AG04450 (cell line): ENCODE measurements around the gene NFAM1. TPM values are rescaled to one million over a fixed set of nuclear protein-coding genes. Genes with fewer than 3 reads are reported as not detected.

Experiments used
- CTCF ChIA-PET: fragments of 300-600, 350-600 bp; formaldehyde crosslinking; extraction: SDS; loops from one replicate; lab custom pipeline; 2022; ENCODE audit warnings: antibody characterized with exemption, inconsistent platforms; lab: Charles Lee
- POLR2A ChIA-PET: fragments of 350-600 bp; formaldehyde crosslinking; extraction: SDS; loops from one replicate; lab custom pipeline; 2021; ENCODE audit warnings: antibody characterized with exemption, inconsistent platforms; lab: Yijun Ruan, JAX
- DNase-seq: peaks from one replicate; pipeline ENCODE4 v3.0.0-alpha.2; 2011; ENCODE audit warnings: low read depth, low spot score
- H3K27ac ChIP-seq: one replicate; pipeline ENCODE4 v1.5.1; 2012; ENCODE audit warnings: low read depth, low read length, control low read depth
- H3K27me3 ChIP-seq: one replicate; pipeline ENCODE4 v1.6.0; 2012; ENCODE audit warnings: low read length; ENCODE audit not compliant: control insufficient read depth, insufficient read depth
- H3K4me3 ChIP-seq: 2 replicates; pipeline ENCODE4 v1.5.1; 2011; ENCODE audit warnings: mild to moderate bottlenecking, low read depth, low read length, control low read depth
- H3K9me3 ChIP-seq: 2 replicates; pipeline ENCODE4 v1.5.1; 2012; ENCODE audit warnings: low read length; ENCODE audit not compliant: control insufficient read depth, insufficient read depth
- polyA plus RNA-seq: library from polyadenylated mRNA; depleted of rRNA; stranded (reverse); fragments of >200 nt; gene quantifications from 2 replicates; pipeline ENCODE4 v1.2.3, GENCODE V29; 2011
- TF ChIP-seq, protein P1 (sequence below): IDR thresholded peaks from 2 replicates; pipeline ENCODE4 v1.5.1; 2011; ENCODE audit warnings: low read depth, low read length, control low read depth, inconsistent platforms

Gene NFAM1
- polyA plus RNA-seq, 1 experiment: not detected

- Histone ChIP-seq H3K27me3 (peaks cover 8% of the 10 kb centered on the region), H3K9me3 (peaks cover 4% of the 10 kb centered on the region; the same call in 1 of the 2 replicates), H3K27ac (no peak overlapping the region), H3K4me3 (no peak overlapping the region)
- TF ChIP-seq, protein P1, sequence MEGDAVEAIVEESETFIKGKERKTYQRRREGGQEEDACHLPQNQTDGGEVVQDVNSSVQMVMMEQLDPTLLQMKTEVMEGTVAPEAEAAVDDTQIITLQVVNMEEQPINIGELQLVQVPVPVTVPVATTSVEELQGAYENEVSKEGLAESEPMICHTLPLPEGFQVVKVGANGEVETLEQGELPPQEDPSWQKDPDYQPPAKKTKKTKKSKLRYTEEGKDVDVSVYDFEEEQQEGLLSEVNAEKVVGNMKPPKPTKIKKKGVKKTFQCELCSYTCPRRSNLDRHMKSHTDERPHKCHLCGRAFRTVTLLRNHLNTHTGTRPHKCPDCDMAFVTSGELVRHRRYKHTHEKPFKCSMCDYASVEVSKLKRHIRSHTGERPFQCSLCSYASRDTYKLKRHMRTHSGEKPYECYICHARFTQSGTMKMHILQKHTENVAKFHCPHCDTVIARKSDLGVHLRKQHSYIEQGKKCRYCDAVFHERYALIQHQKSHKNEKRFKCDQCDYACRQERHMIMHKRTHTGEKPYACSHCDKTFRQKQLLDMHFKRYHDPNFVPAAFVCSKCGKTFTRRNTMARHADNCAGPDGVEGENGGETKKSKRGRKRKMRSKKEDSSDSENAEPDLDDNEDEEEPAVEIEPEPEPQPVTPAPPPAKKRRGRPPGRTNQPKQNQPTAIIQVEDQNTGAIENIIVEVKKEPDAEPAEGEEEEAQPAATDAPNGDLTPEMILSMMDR: no peak
- ChIA-PET POLR2A (interaction anchor here (0.6 kb wide), 1 partner anchor 272 kb away, joined by 3 read pairs; no protein-coding TSS in a partner anchor), CTCF (no interaction called here)
- DNase-seq: no peak
These were observed 13.9 kb upstream of the NFAM1 start for GRCh38 chr22:42446151-42446550.

DNA sequence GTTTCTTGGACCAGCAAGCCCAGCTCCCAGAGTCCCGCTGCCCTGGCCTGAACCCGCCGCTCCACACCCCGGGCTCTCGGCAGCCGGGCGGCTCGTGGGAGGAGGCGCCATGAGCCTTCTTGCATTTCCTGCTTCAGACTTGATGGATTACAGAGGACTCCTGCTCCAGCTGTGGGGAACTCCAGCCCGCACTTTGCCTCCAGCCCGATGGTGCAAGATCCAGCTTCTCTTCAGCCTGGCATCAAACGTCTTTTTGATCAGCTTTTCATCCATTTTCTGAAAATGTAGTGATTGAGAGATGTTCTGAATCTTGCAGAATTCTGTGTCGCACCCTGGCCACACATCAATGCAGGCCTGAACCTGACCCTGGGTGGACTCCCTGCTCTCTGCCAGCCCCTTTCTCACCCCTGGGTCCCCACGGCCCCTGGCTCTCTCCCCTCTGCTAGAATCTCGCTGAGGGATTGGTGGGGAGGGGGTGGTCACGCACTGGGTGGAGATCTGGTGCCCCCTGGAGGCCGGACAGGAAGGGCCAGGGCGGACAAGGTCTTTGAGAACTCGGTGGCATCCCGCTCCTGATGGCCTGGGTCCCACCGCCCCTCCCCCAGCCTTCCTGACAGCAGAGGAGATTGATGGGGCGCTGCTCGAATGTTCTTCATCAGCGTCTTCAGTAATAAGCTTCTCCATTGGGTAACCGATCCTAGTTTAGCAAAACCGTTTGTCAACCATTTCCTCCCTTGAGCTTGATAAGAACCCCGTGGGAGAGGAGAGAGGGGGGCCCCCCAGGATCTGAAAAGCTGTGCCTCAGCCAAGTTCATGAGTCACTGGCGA is 12.1 kb upstream of the NFAM1 start:
- TF ChIP-seq, protein P1: peak; percentile 82
- CTCF ChIA-PET: interaction anchor here (0.6 to 2.9 kb wide), 38 partner anchors 9 to 747 kb away, joined by 3 to 56 read pairs (median 4); partner anchors contain the start of genes CENPM, NDUFA6, NFAM1 and SEPTIN3
- DNase-seq: peak; percentile 74
- Histone ChIP-seq H3K27ac (peak overlapping the region; percentile 57), H3K4me3 (peak overlapping the region; percentile 53), H3K27me3 (peaks cover 5% of the 10 kb centered on the region), H3K9me3 (peaks cover 4% of the 10 kb centered on the region; the same call in 1 of the 2 replicates)
- POLR2A ChIA-PET: interaction anchor here (0.7 to 2.2 kb wide), 4 partner anchors 170 to 498 kb away, joined by 3 to 10 read pairs (median 3); partner anchors contain the start of genes CENPM, NDUFA6 and POLDIP3

GRCh38 chr22:42443240-42444076 is 11.3 kb upstream of the NFAM1 start:
- H3K27ac ChIP-seq: no peak overlapping the region
- TF ChIP-seq, protein P1: no peak
- DNase-seq: no peak
- peaks cover 5% of the 10 kb centered on the region for H3K27me3 ChIP-seq
- POLR2A ChIA-PET: interaction anchor here (0.7 to 2.2 kb wide), 4 partner anchors 171 to 497 kb away, joined by 3 to 10 read pairs (median 3); partner anchors contain the start of genes CENPM, NDUFA6 and POLDIP3
- CTCF ChIA-PET: interaction anchor here (0.6 to 2.9 kb wide), 22 partner anchors 8 to 746 kb away, joined by 3 to 56 read pairs (median 6); partner anchors contain the start of genes CENPM and NDUFA6
- H3K4me3 ChIP-seq: peak overlapping the region; percentile 22; the same call in 1 of the 2 replicates
- peaks cover 4% of the 10 kb centered on the region; the same call in 1 of the 2 replicates for H3K9me3 ChIP-seq

DNA sequence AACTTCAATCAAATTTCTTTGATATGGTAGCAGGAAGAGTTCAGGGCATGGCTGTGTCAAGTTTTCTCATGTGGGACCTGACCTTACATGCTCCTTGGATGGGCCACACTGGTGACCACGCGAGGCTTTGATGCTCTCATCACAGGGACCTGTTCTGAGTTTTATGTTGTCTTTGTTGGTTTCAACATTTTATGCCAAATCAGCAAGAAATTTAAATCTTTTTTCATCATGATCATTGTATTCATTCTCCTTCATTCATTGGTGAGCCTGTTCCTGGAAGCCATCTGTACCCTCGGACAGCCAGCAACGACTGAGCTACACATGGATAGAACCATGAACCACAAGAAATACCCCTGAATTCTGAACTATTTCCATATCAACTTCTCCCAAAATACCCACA is 10.5 kb upstream of the NFAM1 start:
- Histone ChIP-seq H3K9me3 (peaks cover 4% of the 10 kb centered on the region; the same call in 1 of the 2 replicates), H3K4me3 (no peak overlapping the region), H3K27me3 (peaks cover 5% of the 10 kb centered on the region), H3K27ac (no peak overlapping the region)
- CTCF ChIA-PET: interaction anchor here (2.9 kb wide), 1 partner anchor 353 kb away, joined by 56 read pairs; the partner anchor contains the start of gene NDUFA6
- TF ChIP-seq, protein P1: no peak
- POLR2A ChIA-PET: no interaction called here
- DNase-seq: no peak
